GF-D8 (cell line): ENCODE measurements around the gene KRTAP16-1.

Source experiments
- DNase-seq: peaks from one replicate; lab custom pipeline; 2025; lab: John Stamatoyannopoulos, UW

Gene KRTAP16-1

GRCh38 chr17:41329279-41329948 lies 20.3 kb upstream of the KRTAP16-1 start:
- DNase-seq = no peak

GRCh38 chr17:41328207-41328606 lies 19.1 kb upstream of the KRTAP16-1 start:
- no peak for DNase-seq

DNA sequence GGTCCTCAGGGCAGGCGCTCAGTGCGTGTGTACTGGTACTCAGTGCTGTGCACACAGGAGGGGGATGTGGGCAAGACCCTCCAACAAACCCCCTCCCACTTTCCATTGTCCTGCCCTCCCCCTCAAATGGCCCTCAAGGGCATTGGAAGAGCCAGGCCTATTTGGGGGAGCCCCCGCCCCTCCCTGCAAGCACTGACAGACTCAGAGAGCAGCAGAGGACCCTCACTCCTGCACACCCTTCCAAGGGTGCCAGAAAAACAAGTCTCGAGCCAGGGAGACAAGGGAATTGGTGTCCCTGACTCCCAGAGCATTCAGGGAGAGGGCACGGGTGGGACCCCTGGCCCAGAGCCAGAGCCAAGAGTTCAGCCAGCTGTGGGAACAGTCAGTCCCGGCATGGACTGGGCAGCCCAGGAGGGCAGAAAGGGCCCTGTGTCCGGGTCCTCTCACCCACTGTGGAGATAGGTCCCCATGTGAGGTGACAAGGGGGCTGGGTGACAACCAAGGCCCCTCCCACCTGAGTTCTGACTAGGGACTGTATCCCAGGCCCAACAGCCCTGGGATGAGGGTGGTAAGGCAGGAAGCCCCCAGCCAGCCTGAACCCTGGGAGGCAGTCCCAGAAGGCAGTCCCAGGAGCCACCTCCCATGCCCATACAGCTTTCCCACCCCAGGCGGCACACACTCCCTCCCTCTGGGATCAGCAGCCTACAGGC lies 18.5 kb upstream of the KRTAP16-1 start:
- no peak for DNase-seq

- no peak for DNase-seq
These were observed 17.4 kb upstream of the KRTAP16-1 start for GRCh38 chr17:41326173-41327145.

DNA sequence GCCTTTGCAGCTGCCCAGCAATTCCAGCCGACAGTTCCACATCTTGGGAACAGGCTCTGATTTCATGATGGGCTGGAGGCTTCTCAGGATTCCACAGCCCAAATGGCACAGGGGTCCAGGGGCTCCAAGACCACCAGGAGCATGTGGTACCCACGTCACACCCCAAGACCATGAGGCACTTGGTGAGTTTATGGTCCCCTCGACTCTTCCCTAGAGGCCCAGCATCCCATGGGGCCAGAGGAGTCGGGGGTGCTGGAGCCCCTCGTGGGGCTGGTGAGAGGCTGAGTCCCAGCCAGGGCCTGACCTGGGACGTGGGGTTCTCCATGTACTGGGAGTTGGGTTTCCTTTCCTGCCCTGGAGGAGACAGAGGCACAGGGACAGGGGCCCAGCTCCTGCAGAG lies 16.5 kb upstream of the KRTAP16-1 start:
- DNase-seq = no peak

DNA sequence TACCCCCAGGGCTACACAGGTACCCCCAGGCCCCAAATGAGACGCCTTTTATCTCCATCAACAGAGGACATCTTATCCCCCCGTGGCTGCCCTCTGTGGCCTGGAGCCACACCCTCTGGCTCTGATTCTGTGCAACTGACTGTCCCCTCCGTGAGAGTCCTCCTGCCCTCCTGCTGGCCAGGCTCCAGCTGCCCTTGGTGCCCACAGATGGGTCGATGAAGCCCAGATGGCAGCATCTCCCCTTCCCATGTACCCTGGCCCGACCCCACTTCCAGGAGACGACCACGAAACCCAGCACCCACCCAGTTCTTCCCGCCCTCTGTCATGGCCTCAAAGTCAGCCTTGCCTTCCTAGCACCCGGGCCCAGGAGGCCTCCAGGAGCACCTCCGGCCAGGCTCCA lies 16.0 kb upstream of the KRTAP16-1 start:
- DNase-seq = no peak

GRCh38 chr17:41324180-41325075 lies 15.3 kb upstream of the KRTAP16-1 start:
- no peak for DNase-seq

DNA sequence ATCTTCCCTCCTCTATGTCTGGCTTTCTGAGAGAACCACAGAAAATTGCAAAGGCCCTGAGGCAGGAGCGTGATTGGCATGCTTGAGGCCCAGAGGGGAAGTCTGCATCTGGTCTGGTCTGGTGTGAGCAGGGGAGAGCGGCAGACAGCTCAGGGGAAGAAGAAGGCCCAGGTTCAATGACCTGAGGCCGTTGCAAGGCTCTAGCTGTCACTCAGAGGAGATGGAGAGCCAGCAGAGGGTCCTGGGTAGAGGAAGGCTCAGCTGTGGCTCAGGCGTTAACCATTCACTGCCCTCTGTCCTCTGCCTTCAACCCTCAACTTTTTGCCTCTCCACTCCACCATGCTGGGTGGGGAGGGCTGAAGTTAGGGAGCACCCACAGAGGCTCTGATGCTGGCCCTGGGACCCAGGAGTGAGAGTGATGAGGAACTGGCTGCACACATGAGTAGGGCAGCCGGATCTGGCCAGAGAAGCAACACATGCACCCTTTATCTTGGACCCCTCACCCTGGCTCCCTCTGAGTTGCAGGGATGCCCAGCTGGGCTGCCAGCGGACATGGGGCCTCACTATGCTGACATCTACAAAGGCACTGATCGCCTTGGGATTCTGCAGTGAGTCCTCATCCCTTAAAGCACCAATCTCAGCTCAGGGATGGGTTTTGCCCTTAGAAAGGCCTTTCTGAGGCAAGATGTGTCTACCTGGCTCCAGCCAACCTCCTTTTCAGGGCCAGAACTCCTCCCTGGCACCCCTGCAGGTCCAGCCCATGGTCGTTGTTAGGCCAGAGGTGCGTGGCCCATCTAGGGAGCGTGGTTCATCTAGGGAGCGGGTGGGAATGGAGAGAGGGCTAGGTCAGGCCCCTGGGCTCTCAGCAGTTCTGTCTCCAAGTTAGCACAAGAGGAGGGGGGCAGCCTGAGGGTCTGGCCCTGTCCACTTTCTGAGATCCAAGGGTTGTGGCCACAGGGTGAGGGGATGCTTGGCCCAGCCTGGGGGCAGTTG lies 14.1 kb upstream of the KRTAP16-1 start:
- DNase-seq = no peak

GRCh38 chr17:41322094-41322902 lies 13.2 kb upstream of the KRTAP16-1 start:
- peak; percentile 3 for DNase-seq

GRCh38 chr17:41318231-41318630 lies 9.1 kb upstream of the KRTAP16-1 start:
- no peak for DNase-seq

DNA sequence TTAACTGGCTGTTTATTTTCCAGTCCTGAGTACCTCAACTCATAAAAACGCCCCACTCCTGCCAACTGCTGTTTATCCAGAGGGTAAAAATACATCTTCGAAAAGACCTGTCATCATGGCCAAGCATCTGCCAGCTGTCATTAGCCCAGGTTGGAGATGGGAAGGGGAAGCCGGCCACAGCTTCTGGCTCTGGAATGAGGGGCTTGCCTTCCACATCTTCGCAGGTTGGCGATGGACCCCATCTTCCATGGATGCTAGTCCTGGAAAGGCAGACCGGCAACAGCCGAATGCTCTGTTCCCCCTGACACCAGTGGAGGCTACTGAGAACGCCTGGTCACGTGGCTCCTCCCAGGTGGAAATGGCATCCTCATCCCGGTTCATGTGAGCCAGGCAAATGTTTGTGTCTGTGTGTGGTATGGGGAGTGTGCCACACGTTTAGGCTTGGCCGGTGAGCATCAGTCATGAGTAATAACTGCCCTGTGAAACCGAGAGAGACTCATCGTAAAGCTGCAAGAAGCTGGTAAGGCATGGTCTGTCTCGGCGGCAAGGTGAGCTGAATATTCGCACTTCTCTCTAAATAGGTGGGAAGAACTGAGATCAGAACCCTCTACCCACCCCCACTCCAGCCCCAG lies 6.8 kb upstream of the KRTAP16-1 start:
- no peak for DNase-seq

DNA sequence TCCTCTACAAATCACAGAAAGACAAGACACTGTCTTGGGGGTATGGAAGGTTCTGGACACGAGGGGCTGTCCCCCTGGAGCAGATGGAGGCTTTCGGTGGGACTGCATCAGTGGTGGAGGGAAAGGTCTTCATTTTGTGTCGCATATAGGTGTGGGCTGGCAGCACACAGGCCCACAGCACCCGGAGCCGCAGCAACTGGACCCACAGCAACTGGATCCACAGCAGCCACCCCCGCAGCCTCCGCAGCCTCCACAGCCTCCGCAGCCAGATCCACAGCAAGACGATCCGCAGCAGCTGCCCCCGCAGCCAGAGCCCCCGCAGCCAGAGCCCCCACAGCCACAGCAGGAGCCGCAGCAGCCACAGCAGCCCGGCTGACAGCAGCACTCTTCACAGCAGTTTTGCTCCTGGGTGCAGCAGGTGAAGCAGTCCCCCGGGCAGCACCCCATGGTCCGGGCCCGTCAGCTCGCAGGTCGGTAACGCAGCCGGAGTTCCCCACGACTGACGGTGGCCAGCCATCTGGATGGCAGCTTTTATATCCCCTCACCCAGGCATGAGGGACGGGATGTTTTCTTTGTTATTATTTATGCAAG lies 6.2 kb upstream of the KRTAP16-1 start, which contains the start of gene KRTAP17-1:
Gene KRTAP17-1 (minus strand): TSS at position 507 of the 591 bp plus-strand sequence. CDS start 60 bp downstream, at position 447.
- DNase-seq = no peak

GRCh38 chr17:41311111-41311510 lies 2.0 kb upstream of the KRTAP16-1 start:
- DNase-seq = no peak

DNA sequence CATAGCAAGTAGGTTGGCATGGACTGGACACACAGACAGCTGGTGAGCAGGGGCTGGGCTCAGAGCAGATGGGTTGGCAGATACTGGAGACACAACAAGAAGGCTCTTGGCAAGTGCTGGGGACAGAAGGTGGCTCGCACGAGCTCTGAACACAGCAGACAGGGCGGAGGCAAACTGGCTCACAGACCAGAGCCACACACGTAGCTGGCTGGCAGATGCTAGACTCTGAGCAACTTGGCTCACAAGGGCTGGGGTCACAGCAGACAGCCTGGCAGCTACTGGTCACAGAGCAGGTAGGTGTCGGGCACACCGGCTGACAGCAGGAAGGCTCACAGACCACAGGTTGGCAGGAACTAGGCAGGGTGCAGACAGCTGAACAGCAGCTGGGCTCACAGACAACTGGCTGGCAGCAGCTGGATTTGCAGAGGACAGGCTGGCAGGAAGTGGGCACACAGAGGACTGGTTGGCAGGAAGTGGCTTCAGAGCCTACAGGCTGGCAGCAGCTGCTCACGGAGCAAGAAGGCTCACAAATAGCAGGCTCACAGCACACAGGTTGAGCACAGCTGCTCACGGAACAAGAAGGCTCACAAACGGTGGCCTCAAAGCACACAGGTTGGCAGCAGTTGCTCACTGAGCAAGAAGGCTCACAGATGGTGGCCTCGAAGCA lies 725 bp downstream of the KRTAP16-1 start:
- peak; percentile 71 for DNase-seq

DNA sequence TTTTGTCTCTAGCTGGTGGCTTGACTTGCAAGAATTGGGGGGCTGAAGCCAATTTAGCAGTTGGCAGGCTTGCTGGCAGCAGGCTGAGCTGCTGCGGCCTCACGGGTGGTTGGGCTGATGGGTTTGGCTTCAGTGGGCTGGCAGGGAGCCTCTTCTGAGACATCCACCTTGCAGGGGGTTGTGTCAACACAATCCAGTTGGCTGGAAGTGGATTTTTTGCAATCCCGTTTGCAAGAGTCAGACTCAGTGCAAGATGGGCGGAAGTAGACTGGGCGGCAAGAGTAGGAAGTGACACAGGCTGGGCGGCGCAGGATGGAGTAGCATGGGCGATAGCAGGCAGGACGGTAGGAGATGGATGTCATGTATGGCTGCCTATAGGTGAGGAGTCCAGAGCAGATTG lies 1.5 kb downstream of the KRTAP16-1 start:
- no peak for DNase-seq

- no peak for DNase-seq
These were observed 5.0 kb downstream of the KRTAP16-1 start for GRCh38 chr17:41304091-41304490.

DNA sequence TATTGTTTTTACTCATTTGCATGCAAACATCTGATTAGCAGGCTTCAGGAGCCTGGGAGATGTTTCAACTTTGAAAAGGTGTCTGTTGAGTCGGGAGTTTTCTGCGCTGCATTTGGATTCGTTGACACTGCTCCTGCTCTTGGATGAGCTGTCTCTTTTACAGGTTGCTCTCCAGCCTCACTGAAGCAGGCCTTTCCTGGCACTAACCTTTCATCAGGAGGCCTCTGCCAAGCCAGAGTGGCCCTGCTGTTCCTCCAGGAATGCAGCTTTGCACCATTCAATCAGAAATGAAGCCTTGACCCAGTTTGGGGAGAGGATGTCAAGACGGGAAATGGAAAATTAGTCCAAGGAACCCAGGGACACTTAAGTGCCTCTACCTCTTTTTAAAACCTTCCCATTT lies 6.1 kb downstream of the KRTAP16-1 start:
- DNase-seq = no peak
